ENCODE measurements around the gene KLHL3. TPM values are rescaled to one million over a fixed set of nuclear protein-coding genes. Genes with fewer than 3 reads are reported as not detected.

KLHL3 gene
- total RNA-seq, 2 experiments from 2014 or later, result 3.6 to 4.0 TPM

DNA sequence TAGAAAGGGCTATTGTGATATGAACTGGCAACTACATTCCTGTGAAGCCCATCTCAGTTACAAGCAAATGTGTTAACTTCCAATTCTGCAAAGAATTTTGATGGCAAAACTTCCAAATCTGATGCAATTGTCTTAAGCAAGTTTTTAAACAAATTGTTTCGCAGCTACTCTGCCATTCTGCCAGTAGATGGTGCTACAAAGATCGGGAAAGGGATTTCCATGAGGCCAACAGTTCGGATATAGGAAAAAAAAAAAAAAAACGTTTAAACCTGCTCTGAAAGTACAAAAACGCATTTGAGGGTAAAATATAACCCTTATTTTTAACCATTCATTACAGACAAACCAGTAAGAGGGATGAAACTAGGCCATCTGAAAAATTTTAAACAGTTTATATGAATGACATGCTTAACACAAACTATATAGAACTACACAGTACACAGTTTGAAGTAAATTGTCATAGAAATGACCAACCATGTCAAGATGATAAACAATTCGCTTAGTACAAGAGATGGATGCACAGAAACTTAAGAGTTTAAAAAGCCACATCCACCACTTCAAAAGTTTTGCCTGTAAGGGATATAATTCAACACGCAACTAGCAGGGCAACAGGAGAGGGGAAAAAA, 16.1 kb upstream of the KLHL3 start:
- ChIA-PET CTCF (interaction anchor here (0.7 to 1.4 kb wide), 7 partner anchors 10 to 123 kb away, joined by 3 to 6 read pairs (median 4); partner anchors contain the start of gene KLHL3), POLR2A (interaction anchor here (0.7 kb wide), 2 partner anchors 15 to 284 kb away, joined by 7 to 10 read pairs; no protein-coding TSS in a partner anchor)

DNA sequence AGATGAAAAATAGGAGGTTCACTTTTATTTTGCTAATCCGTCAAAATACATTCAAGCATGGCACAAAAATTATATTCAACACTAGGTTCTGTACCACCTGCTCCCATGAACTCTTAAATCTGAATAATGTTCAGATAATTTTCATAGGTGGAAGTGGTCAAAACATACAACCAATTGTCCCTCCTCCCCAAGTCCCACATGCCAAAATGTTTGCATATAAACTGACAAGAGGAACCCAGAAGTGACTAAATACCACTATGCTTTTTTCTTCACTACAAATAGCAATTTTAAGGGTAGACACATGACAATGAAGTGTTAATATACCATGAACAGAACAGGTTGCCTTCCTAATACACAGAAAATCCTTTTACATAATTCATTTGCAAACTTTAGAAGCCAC, 14.5 kb upstream of the KLHL3 start:
- CTCF ChIA-PET, result no interaction called here
- POLR2A ChIA-PET, result interaction anchor here (0.6 kb wide), 1 partner anchor 230 kb away, joined by 5 read pairs; no protein-coding TSS in a partner anchor

DNA sequence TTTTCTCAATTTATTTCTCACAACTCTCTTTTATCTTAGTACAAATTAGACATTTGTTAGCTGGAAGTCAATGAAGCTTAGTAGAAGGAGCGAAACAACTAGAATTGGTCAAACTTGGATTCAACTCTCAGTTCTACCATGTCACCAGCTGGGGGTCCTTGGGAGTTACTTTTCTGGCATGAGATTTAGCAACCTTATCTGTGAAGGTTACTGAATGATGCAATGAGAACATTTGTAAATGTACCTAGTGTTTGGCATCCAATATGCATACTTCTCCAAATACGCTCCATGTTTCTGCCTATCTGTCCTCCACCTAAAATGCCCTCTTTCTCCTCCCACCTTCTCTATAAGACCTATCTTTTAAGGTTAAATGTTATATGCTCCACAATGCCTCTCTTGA, 12.0 kb upstream of the KLHL3 start:
- ChIA-PET POLR2A (no interaction called here), CTCF (interaction anchor here (2.3 kb wide), 1 partner anchor 87 kb away, joined by 13 read pairs; no protein-coding TSS in a partner anchor)

DNA sequence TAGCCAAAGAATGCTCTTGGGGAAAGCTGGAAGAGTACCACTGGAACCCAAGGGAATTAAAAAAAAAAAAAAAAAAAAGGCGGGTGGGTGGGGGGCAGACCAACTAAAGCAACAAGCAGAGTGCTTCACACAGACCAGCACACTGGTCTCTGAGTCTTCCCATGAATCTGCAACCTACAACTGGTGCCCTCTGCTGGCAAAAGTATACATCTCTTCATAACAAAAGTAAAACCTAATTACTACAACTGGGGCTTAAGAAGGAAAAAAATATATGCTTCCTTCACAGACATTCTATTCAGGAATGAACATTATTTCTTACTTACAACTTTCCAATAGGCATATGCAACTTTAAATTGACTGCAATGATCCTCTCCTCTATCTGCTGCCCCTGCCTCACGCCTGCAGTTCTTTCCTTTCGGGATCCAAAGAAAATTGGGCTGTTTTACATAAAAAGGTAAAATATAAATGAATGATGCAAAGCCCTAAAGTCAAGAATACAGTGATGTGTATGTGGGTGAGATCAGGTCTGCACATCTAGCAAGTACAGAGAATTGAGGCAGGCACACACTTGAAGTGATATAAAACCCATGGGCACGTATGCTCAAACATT, 7.2 kb upstream of the KLHL3 start:
- POLR2A ChIA-PET, result interaction anchor here (0.6 kb wide), 1 partner anchor 12 kb away, joined by 3 read pairs; no protein-coding TSS in a partner anchor

DNA sequence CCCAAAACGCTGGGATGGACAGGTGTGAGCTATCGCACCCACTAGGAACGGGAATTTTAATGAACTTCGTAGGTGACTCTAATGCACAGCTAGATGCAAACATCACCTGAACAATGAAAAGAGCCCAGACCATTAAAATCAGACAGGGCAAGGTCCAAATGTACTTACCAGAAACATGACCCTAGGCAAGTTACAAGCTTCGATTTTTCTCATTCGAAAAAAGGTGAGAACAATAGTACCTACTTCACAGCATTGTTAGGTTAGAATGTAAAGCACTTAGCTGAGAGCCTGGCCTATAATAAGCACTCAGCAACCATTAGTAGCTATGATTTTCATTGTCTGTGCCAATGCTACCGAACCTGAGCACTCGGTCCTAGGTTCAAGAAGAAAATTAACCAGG, 5.8 kb upstream of the KLHL3 start:
- ChIA-PET POLR2A (interaction anchor here (0.9 to 1.0 kb wide), 2 partner anchors 13 to 81 kb away, joined by 3 read pairs; partner anchors contain the start of gene HNRNPA0), CTCF (interaction anchor here (0.9 to 3.9 kb wide), 12 partner anchors 8 to 112 kb away, joined by 3 to 45 read pairs (median 6); no protein-coding TSS in a partner anchor)

More for the DNA sequence above, 7.2 kb upstream of the KLHL3 start:
- CTCF ChIA-PET, result interaction anchor here (0.6 to 3.9 kb wide), 18 partner anchors 9 to 441 kb away, joined by 3 to 45 read pairs (median 4); partner anchors contain the start of gene HNRNPA0

DNA sequence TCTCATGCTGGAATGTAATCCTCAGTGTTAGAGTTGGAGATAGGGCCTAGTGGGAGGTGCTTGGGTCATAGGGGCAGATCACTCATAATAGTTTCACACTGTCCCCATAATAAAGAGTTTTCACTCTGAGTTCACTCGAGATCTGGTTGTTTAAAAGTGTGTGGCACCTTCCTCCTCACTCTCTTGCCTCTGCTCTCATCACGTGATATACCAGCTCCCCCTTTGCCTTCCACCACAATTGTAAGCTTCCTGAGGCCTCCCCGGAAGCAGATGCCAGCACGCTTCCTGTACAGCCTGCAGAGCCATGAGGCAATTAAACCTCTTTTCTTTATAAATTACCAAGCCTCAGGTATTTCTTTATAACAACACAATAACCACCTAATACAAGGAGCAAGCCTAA, 3.8 kb upstream of the KLHL3 start:
- ChIA-PET POLR2A (no interaction called here), CTCF (interaction anchor here (0.7 to 3.9 kb wide), 3 partner anchors 79 to 205 kb away, joined by 3 to 45 read pairs (median 4); no protein-coding TSS in a partner anchor)

DNA sequence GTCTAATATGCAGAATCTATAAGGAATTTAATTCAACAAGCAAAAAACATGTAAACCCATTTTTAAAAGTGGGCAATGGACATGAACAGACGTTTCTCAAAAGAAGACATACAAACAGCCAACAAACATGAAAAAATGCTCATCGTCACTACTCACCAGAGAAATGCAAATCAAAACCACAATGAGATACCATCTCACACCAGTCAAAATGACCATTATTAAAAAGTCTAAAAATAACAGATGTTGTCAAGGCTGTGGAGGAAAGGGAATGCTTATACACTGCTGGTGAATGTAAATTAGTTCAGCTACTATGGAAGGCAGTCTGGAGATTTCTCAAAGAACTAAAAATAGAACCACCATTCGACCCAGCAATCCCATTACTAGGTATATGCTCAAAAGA, 3.1 kb upstream of the KLHL3 start:
- POLR2A ChIA-PET, result no interaction called here
- CTCF ChIA-PET, result interaction anchor here (1.0 to 1.8 kb wide), 2 partner anchors 79 to 110 kb away, joined by 4 to 7 read pairs; no protein-coding TSS in a partner anchor

DNA sequence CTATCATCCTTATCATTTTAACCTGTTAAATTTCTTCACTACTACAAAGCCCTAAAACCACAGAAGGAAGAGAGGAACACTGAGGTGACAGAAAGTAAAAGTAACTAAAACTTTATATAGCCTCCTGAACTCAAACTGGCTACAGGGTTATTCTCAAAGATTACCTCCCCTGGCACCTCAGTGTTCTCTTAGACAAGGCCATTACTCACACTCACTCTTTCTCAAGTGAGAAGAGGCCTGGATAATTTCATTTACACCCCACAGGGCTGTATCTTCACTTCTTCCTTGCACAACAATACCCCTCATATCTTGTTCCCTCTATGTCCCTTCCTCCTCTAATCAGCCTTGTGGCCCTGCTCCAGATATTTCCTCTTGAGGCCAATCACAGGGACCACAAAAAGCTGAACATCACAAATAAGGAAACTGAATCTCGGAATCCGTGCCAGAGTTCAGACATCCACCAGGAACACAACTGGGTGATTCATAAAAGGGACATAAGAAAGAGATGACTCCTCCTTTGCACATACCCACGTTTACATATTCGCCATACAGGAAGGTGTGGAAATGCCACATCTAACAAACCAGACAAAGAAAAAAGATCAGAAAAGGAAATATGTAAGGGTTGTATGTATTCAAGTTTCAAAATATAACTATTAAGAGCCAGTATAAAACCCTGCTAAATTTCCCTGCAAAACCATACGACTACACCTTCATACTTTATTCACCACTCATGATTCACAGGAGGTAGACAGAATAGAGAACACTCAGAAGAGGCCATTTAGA, 1.7 kb upstream of the KLHL3 start:
- POLR2A ChIA-PET, result interaction anchor here (0.8 kb wide), 1 partner anchor 14 kb away, joined by 10 read pairs; no protein-coding TSS in a partner anchor
- CTCF ChIA-PET, result interaction anchor here (1.2 to 1.8 kb wide), 2 partner anchors 16 to 77 kb away, joined by 3 to 7 read pairs; partner anchors contain the start of gene HNRNPA0

DNA sequence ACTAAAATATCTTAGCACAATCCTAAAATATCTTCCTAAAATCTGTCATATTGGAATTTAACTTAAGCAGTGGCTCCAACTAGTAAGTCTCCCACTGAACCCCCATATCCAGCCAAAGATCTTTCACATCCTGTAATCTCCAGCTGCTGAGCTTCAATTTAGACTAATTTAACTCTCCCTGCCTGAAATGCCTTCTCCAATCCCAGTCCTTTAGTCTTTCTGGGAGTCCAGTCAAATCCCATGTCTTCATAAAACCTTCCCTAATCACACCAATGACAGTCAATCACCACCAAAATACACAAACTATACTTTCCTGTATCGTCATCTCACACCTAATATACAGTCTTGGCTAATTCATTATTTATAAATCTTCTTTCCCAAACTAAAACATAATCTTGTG, 607 bp upstream of the KLHL3 start:
- ChIA-PET POLR2A (interaction anchor here (1.6 to 1.7 kb wide), 2 partner anchors 17 to 76 kb away, joined by 4 to 6 read pairs; partner anchors contain the start of gene HNRNPA0), CTCF (interaction anchor here (0.8 to 1.5 kb wide), 3 partner anchors 17 to 78 kb away, joined by 3 to 5 read pairs (median 3); no protein-coding TSS in a partner anchor)

DNA sequence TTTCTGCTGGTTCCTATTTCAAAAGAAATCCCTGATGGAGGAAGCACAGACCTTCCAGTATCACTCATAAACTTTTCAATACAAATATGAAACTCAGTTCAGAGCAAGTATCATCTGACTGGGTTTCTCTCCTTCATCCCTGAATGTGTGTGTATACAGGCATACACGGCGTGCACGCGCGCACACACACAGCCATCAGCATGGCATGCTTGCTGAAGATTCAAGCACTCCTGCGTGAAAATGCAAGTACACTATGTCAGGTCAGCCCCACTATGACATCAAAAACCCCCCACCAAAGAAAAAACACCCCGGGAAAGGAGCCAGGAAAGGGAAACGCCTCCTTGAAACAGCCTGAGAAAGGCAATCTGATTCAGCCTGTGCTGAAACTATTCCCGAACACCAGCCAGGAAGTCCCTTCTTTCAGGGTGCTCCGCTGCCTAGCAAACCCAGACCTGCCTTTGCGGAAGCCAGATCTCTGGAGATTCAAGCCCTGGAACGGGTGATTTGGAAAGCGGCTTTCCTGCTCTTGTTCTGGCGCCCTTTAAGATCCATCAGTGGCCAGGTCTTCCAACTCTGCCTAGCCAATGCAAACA, 831 bp downstream of the KLHL3 start:
- ChIA-PET POLR2A (interaction anchor here (1.0 to 1.7 kb wide), 3 partner anchors 18 to 74 kb away, joined by 3 to 6 read pairs (median 4); partner anchors contain the start of gene HNRNPA0), CTCF (interaction anchor here (0.7 to 1.5 kb wide), 4 partner anchors 17 to 76 kb away, joined by 3 to 5 read pairs (median 4); no protein-coding TSS in a partner anchor)

DNA sequence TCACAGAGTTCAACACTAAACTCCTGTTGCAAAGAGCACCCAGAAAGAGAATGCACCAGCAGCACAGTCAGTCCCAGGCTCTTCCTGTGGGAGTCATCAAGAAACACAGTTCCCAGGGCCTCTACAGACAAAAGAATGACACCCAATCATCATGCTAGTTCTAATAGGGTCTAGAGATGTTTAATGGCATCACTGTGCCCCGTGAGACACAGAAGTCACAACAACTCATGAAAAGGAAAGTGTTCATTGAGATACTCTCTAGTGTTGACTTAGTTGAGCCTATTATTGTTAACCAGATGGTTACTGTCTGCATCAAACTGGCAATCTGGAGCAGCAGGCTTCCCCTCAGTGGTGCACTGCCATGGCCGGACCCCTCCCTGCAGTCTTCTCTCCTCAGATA, 1.6 kb downstream of the KLHL3 start:
- CTCF ChIA-PET, result interaction anchor here (2.2 kb wide), 1 partner anchor 74 kb away, joined by 9 read pairs; no protein-coding TSS in a partner anchor
- POLR2A ChIA-PET, result no interaction called here

DNA sequence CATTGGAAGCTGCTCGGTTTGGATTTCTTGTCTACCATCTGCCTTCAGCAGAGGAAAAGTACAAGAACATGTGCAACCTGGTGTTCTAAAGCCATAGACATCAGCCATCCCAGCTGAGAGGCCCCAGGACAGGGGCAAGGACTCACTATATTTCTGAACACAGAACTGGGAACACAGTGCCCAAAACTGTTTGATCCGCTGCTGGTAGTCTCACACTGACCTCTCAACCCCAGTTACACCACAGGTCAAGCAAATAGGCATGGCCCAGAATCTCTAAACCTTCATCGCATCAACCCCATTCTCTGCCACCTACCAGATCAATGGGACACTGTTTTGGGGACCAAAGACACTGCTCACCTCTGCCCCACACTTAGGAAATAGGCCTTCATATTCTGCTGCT, 2.0 kb downstream of the KLHL3 start:
- ChIA-PET POLR2A (no interaction called here), CTCF (interaction anchor here (0.6 to 2.2 kb wide), 3 partner anchors 8 to 73 kb away, joined by 3 to 9 read pairs (median 4); no protein-coding TSS in a partner anchor)

DNA sequence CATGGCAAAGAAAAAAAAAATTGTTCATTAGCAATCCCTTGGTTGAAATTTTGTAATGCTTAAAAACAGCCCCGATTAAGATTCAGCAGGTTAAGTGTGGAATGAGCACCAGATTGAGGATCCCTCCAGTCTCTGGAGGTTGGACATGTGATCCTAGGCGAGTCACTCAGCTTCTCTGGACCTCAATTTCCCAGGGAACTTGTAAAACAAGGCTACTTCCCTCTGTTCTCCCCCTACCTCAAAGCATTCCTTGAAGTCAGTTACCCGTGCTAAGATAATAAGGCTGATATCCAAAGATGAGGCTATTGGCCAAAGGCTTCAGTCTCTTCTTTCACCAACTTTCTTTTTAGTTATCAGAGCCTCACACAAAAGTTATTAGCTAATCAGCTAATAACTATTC, 2.9 kb downstream of the KLHL3 start:
- POLR2A ChIA-PET, result no interaction called here

DNA sequence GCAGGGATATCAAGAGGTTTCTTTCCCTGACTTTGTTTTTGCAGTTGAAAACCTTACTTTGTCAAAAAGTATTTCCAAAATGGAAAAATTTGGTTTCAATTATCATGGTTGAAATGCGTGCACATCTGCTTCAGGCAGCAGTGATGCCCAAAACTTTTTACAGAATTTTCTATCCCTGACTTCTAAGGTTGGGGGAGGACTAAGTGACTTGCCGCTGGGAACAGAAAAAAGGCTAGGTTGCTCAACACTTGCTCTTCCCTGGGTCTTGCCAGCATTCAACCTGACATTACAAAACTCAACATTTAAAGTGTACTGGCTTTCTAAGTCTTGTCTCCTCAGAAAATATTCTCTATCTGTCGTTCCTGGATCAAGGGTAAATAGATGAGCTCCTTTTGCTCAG, 4.7 kb downstream of the KLHL3 start:
- ChIA-PET POLR2A (no interaction called here), CTCF (interaction anchor here (1.2 kb wide), 1 partner anchor 11 kb away, joined by 3 read pairs; no protein-coding TSS in a partner anchor)

More for the DNA sequence above, 2.9 kb downstream of the KLHL3 start:
- CTCF ChIA-PET, result interaction anchor here (1.6 to 2.2 kb wide), 2 partner anchors 9 to 72 kb away, joined by 4 to 9 read pairs; no protein-coding TSS in a partner anchor

DNA sequence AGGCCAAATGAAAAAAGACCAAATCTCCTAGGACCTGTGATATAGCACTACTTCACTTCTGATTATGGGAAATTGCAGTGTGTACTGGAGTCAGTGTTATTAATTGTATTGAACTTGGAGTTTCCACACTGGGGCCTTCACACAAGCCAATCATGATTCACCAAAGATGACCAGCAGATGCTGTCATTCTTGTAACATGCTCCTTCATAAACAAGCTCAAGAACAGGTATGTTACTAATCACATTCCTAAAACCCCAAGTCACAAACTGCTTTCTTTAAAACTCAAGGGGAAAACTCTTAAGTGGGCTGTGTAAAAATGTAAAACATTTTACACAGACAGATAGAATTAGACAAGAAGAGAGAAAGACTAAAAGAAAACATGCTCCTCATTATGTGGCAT, 5.6 kb downstream of the KLHL3 start:
- ChIA-PET CTCF (no interaction called here), POLR2A (no interaction called here)

DNA sequence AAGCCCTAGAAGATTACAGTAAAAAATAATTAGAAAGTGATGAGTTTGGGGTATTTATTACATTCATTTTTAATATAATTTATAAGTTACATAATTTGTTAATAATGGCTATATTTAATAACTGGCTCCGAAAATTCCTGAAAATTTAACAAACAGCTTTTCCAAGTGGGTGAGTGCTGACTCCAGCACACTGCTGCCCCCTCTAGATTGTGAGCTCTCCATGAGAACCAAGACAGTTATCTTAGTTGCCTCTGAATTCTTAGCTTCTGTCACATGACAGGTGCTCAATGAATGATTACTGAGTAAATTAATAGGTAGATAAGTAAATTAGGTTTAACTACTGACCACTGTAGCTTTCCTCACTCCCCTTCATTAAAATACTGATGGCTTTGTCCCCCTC, 7.8 kb downstream of the KLHL3 start:
- CTCF ChIA-PET, result no interaction called here
- POLR2A ChIA-PET, result no interaction called here

DNA sequence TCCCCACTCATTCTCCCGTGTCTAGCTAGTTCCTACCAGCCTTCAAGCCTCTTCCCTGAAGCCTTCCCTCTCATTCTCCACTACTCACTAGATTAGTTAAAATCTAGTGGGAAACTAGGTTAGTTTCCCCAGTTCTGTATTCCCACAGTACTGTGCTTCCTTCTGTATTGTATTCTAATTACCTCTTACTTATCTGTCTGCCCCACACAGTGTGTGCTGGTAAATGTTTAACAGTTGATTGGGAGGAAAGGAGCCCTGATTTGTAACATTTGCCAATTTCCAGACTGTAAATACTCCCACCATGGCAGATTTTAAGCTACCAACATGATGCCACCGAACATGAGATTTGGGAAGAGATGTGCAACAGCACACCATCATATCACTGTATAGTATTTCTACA, 8.3 kb downstream of the KLHL3 start:
- ChIA-PET POLR2A (no interaction called here), CTCF (no interaction called here)

DNA sequence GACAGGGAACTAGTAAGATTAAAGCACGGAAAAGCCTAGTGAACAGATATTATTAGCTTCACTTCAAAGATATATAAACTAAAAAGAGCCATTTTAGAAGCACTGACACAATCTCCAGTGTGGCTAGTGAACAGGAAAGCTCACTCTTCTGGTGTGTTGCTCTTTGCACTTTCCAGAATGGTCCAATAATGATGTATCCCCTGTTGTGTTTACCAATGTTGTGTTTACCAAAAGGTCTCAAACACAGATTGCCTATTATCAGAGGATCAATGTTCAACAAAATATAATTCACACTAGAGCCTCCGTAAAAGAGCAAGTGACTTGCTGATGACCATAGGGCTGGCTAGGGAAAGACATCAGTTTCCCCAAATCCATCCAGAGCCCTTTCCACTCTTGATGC, 11.6 kb downstream of the KLHL3 start:
- ChIA-PET CTCF (no interaction called here), POLR2A (no interaction called here)

DNA sequence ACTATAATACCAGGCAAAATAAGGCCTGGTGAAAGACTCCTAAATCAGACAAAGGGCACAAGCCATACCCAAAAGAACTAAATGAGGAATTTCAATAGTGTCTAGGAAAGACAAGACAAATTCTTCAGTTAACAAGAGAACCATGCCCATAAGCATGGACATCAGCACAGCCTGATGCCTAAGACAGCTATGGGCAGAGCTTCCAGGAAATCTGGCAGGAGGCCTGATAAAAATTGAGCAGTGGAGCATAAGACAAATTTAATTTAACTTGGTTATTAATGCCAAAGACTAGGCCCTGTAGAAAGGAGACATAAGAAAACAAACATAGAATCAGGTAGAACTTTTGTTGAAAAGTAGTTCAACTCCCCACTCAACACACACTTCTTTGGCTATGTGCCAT, 17.3 kb downstream of the KLHL3 start:
- CTCF ChIA-PET, result interaction anchor here (1.1 kb wide), 1 partner anchor 58 kb away, joined by 3 read pairs; no protein-coding TSS in a partner anchor
- POLR2A ChIA-PET, result no interaction called here
